Measurements from ENCODE around the gene THEM4. TPM values are rescaled to one million over a fixed set of nuclear protein-coding genes. Genes with fewer than 3 reads are reported as not detected.

The THEM4 gene
- total and polyA plus RNA-seq, 2 experiments from 2014 or later: 13.4 to 20.4 TPM

DNA sequence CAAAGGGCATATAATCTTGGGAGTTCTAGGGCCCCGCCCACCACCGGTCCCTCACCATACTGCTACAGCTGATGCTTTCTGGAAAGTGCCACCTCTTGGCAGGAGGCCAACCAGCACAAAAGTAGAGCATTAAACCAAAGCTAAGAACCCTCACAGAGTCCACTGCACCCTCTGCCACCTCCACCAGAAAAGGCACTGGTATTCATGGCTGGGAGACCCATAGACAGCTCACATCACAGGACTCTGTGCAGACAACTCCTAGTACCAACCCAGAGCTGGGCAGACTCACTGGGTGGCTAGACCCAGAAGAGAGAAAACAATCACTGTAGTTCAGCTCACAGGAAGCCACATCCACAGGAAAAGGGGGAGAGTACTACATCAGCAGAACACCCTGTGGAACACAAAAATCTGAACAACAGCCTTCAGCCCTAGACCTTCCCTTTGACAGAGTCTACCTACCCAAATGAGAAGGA, 10.8 kb downstream of the THEM4 start (continued):
- TF ChIP-seq, protein P1, sequence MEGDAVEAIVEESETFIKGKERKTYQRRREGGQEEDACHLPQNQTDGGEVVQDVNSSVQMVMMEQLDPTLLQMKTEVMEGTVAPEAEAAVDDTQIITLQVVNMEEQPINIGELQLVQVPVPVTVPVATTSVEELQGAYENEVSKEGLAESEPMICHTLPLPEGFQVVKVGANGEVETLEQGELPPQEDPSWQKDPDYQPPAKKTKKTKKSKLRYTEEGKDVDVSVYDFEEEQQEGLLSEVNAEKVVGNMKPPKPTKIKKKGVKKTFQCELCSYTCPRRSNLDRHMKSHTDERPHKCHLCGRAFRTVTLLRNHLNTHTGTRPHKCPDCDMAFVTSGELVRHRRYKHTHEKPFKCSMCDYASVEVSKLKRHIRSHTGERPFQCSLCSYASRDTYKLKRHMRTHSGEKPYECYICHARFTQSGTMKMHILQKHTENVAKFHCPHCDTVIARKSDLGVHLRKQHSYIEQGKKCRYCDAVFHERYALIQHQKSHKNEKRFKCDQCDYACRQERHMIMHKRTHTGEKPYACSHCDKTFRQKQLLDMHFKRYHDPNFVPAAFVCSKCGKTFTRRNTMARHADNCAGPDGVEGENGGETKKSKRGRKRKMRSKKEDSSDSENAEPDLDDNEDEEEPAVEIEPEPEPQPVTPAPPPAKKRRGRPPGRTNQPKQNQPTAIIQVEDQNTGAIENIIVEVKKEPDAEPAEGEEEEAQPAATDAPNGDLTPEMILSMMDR (conservative IDR thresholded peaks at IDR 0.05; ENCODE audit: low read depth in 2 of 2): no peak
- no peak for TF ChIP-seq CREB1 (CRISPR knock-in tag; IDR thresholded peaks at IDR 0.05; ENCODE audit: low read depth)

DNA sequence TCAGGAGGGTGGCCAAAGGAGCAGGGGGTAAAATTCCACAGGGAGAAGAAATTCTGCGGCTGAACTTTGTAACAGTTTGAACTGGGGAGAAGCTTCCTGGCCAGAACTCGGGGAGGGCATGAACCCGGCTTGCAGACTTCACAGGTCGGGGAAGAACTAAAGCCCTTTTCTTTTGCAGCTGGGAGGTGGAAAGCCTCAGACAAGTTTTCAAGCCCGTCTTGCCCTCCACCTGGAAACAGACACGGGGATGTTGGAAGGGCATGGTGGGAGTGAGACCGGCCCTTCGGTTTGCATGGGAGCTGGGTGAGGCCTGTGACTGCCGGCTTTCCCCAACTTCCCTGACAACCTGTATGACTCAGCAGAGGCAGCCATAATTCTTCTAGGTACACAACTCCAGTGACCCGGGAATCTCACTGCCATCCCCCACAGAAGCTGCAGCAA, 11.3 kb downstream of the THEM4 start:
- no peak for ATAC-seq
- H3F3A ChIP-seq (replicated peaks; ENCODE audit: low read depth): no peaks in the 10 kb centered on the region
- H3K27me3 ChIP-seq (ENCODE audit: insufficient read depth): no peaks in the 10 kb centered on the region
- no peak overlapping the region for H3K4me3 Mint-ChIP-seq
- no peaks in the 10 kb centered on the region for H3K4me1 ChIP-seq (ENCODE audit: insufficient read depth)
- H3K27ac Mint-ChIP-seq: no peak overlapping the region
- no peaks in the 10 kb centered on the region for H3K4me1 Mint-ChIP-seq
- peaks cover 47% of the 10 kb centered on the region for H3K36me3 Mint-ChIP-seq (ENCODE audit: low read depth)
- DNase-seq (ENCODE audit: low spot score): no peak
- no peaks in the 10 kb centered on the region for H3K27me3 Mint-ChIP-seq (ENCODE audit: insufficient read depth, low read depth, poor library complexity)
- H2AFZ ChIP-seq: no peak overlapping the region
- peaks cover 44% of the 10 kb centered on the region for H3K9me3 Mint-ChIP-seq
- no peak for TF ChIP-seq ETS1 (IDR thresholded peaks at IDR 0.05)
- H3K36me3 ChIP-seq (ENCODE audit: insufficient read depth): peaks cover 19% of the 10 kb centered on the region
- H3K4me3 ChIP-seq: no peak overlapping the region
- no peaks in the 10 kb centered on the region for H3K9me2 ChIP-seq (ENCODE audit: insufficient read depth)
- no peaks in the 10 kb centered on the region; the same call in 1 of the 2 replicates for H4K20me1 ChIP-seq (replicated peaks; ENCODE audit: insufficient read depth)
- no peak overlapping the region for H3K4me2 ChIP-seq
- peaks cover 44% of the 10 kb centered on the region for H3K79me2 ChIP-seq (replicated peaks; ENCODE audit: insufficient read depth)
- H3K27ac ChIP-seq (ENCODE audit: low read depth): no peak overlapping the region

- 0 out of 2 replicates have a peak, but pooled peaks cover 4% of the 10 kb centered on the region for H3K36me3 ChIP-seq (ENCODE audit: insufficient read depth)
- no peaks in the 10 kb centered on the region for H4K20me1 ChIP-seq (replicated peaks; ENCODE audit: insufficient read depth)
- no peak overlapping the region for H3K27ac Mint-ChIP-seq
- no peaks in the 10 kb centered on the region for H3K4me1 ChIP-seq (ENCODE audit: insufficient read depth)
- H3K9me3 Mint-ChIP-seq: 0 out of 3 replicates have a peak, but pooled peaks cover under 1% of the 10 kb centered on the region
- H3F3A ChIP-seq (replicated peaks; ENCODE audit: low read depth): no peaks in the 10 kb centered on the region
- H3K27me3 ChIP-seq (ENCODE audit: insufficient read depth): no peaks in the 10 kb centered on the region
- no peak overlapping the region for H3K4me2 ChIP-seq
- H3K36me3 Mint-ChIP-seq (ENCODE audit: low read depth): peaks cover 6% of the 10 kb centered on the region
- H3K4me3 ChIP-seq: no peak overlapping the region
- H3K9me2 ChIP-seq (ENCODE audit: insufficient read depth): no peaks in the 10 kb centered on the region
- H3K4me1 Mint-ChIP-seq: no peaks in the 10 kb centered on the region
- no peak overlapping the region for H2AFZ ChIP-seq
- no peak overlapping the region for H3K27ac ChIP-seq (ENCODE audit: low read depth)
- DNase-seq (ENCODE audit: low spot score) (no peak), ATAC-seq (no peak)
- H3K4me3 Mint-ChIP-seq: no peak overlapping the region
- H3K79me2 ChIP-seq (replicated peaks; ENCODE audit: insufficient read depth): no peaks in the 10 kb centered on the region
- no peaks in the 10 kb centered on the region for H3K27me3 Mint-ChIP-seq (ENCODE audit: insufficient read depth, low read depth, poor library complexity)
- no peak for TF ChIP-seq EZH2 (IDR thresholded peaks at IDR 0.05; ENCODE audit: low read depth, unreplicated experiment)
- no peak for TF ChIP-seq ZNF114 (CRISPR knock-in tag; IDR thresholded peaks at IDR 0.05)
- no peak for TF ChIP-seq ETS1 (IDR thresholded peaks at IDR 0.05)
- TF ChIP-seq ZNF462 (CRISPR knock-in tag; IDR thresholded peaks at IDR 0.05): no peak
- TF ChIP-seq NANOG (IDR thresholded peaks at IDR 0.05; ENCODE audit: borderline replicate concordance): no peak
Measured at GRCh38 chr1:151893176-151893924, 16.0 kb downstream of the THEM4 start.
